OCI-M1 (cell line): ENCODE data around the gene JMJD7.

ENCODE experiments used
- DNase-seq: peaks from one replicate; lab custom pipeline; 2025; lab: John Stamatoyannopoulos, UW

The JMJD7 gene

GRCh38 chr15:41827880-41828806 lies at the start of gene JMJD7:
Gene JMJD7, plus strand, starts transcription at chr15:41828092. Its CDS starts 33 bp downstream, at chr15:41828125.
- peak; percentile 88 for DNase-seq

GRCh38 chr15:41778521-41778920 lies 49.4 kb upstream of the JMJD7 start:
- no peak for DNase-seq

- DNase-seq = no peak
Observed at GRCh38 chr15:41779662-41780157, 48.2 kb upstream of the JMJD7 start.

- no peak for DNase-seq
Observed at GRCh38 chr15:41780266-41780665, 47.6 kb upstream of the JMJD7 start.

- no peak for DNase-seq
Observed at GRCh38 chr15:41780727-41781126, 47.2 kb upstream of the JMJD7 start.

- no peak for DNase-seq
Observed at GRCh38 chr15:41782371-41783282, 45.3 kb upstream of the JMJD7 start.

- no peak for DNase-seq
Observed at GRCh38 chr15:41783296-41783695, 44.6 kb upstream of the JMJD7 start.

- no peak for DNase-seq
Observed at GRCh38 chr15:41788262-41788661, 39.6 kb upstream of the JMJD7 start.

GRCh38 chr15:41789236-41789635 lies 38.7 kb upstream of the JMJD7 start:
- peak; percentile 76 for DNase-seq

GRCh38 chr15:41789662-41790061 lies 38.2 kb upstream of the JMJD7 start:
- peak; percentile 54 for DNase-seq

- DNase-seq = peak; percentile 73
Observed at GRCh38 chr15:41790169-41790568, 37.7 kb upstream of the JMJD7 start.

- DNase-seq = peak; percentile 87
Observed at GRCh38 chr15:41790756-41791546, 36.9 kb upstream of the JMJD7 start.

- no peak for DNase-seq
Observed at GRCh38 chr15:41791547-41791937, 36.4 kb upstream of the JMJD7 start.

GRCh38 chr15:41792000-41792637 lies 35.8 kb upstream of the JMJD7 start:
- DNase-seq = no peak

GRCh38 chr15:41794081-41794480 lies 33.8 kb upstream of the JMJD7 start:
- DNase-seq = no peak

GRCh38 chr15:41795996-41796856 lies 31.7 kb upstream of the JMJD7 start:
- DNase-seq = no peak

GRCh38 chr15:41797201-41797944 lies 30.5 kb upstream of the JMJD7 start:
- no peak for DNase-seq

- DNase-seq = no peak
Observed at GRCh38 chr15:41798607-41799487, 29.0 kb upstream of the JMJD7 start.

- DNase-seq = no peak
Observed at GRCh38 chr15:41799488-41799805, 28.4 kb upstream of the JMJD7 start.
